Activated CD8-positive, alpha-beta memory T cell treated with anti-CD3 and anti-CD28 coated beads for 24 hours (primary cell): ENCODE measurements around the gene C3orf70.

Source experiments
- DNase-seq: peaks from one replicate; pipeline ENCODE4 v3.0.0-alpha.2; 2020

C3orf70 gene

GRCh38 chr3:185152410-185153170, at the start of gene C3orf70:
Gene C3orf70, minus strand, starts transcription at chr3:185153060. Its CDS starts 237 bp downstream, at chr3:185152823.
- peak; percentile 71 for DNase-seq

GRCh38 chr3:185200639-185201038, 47.8 kb upstream of the C3orf70 start:
- DNase-seq = no peak

GRCh38 chr3:185199671-185200070, 46.8 kb upstream of the C3orf70 start:
- DNase-seq = no peak

GRCh38 chr3:185199206-185199605, 46.3 kb upstream of the C3orf70 start:
- no peak for DNase-seq

- DNase-seq = no peak
These were observed 44.2 kb upstream of the C3orf70 start for GRCh38 chr3:185197068-185197467.

- DNase-seq = no peak
These were observed 42.8 kb upstream of the C3orf70 start for GRCh38 chr3:185195652-185196051.

- DNase-seq = no peak
These were observed 36.0 kb upstream of the C3orf70 start for GRCh38 chr3:185188816-185189215.

- no peak for DNase-seq
These were observed 34.5 kb upstream of the C3orf70 start for GRCh38 chr3:185187391-185187790.

GRCh38 chr3:185176750-185177359, 24.0 kb upstream of the C3orf70 start:
- no peak for DNase-seq

GRCh38 chr3:185175370-185175987, 22.6 kb upstream of the C3orf70 start:
- no peak for DNase-seq

- DNase-seq = no peak
These were observed 19.5 kb upstream of the C3orf70 start for GRCh38 chr3:185172086-185173049.

GRCh38 chr3:185164428-185165217, 11.8 kb upstream of the C3orf70 start:
- no peak for DNase-seq

- no peak for DNase-seq
These were observed 9.8 kb upstream of the C3orf70 start for GRCh38 chr3:185162634-185163033.

- no peak for DNase-seq
These were observed 8.9 kb upstream of the C3orf70 start for GRCh38 chr3:185161761-185162160.

GRCh38 chr3:185157347-185157746, 4.5 kb upstream of the C3orf70 start:
- no peak for DNase-seq

GRCh38 chr3:185155678-185156077, 2.8 kb upstream of the C3orf70 start:
- DNase-seq = no peak

- no peak for DNase-seq
These were observed 1.2 kb upstream of the C3orf70 start for GRCh38 chr3:185153861-185154629.

- no peak for DNase-seq
These were observed 411 bp upstream of the C3orf70 start for GRCh38 chr3:185153171-185153771.

GRCh38 chr3:185151964-185152409, 873 bp downstream of the C3orf70 start:
- DNase-seq = no peak

GRCh38 chr3:185151101-185151963, 1.5 kb downstream of the C3orf70 start:
- DNase-seq = no peak
